Measurements from ENCODE around the gene UMOD. TPM values are rescaled to one million over a fixed set of nuclear protein-coding genes. Genes with fewer than 3 reads are reported as not detected.
A peak's percentile ranks its signal among the peaks of the same experiment; 100 is the strongest.

UMOD gene
- total RNA-seq, 1 experiment from 2014 or later: not detected

- no peaks in the 10 kb centered on the region for H3K36me3 ChIP-seq
- no peaks in the 10 kb centered on the region for H3K9me3 ChIP-seq (replicated peaks)
- no peak overlapping the region for H3K27ac ChIP-seq
- H3K4me3 ChIP-seq: no peak overlapping the region
- H3K4me1 ChIP-seq (replicated peaks): no peaks in the 10 kb centered on the region
- H3K27me3 ChIP-seq (replicated peaks): no peaks in the 10 kb centered on the region
- no peak for DNase-seq (ENCODE audit: low read depth in 1 of 2, low spot score in 2 of 2)
These were observed 41.0 kb downstream of the UMOD start for GRCh38 chr16:20311548-20311947.

GRCh38 chr16:20310421-20311395, 41.8 kb downstream of the UMOD start:
- DNase-seq (ENCODE audit: low read depth in 1 of 2, low spot score in 2 of 2): no peak
- no peaks in the 10 kb centered on the region for H3K36me3 ChIP-seq
- no peaks in the 10 kb centered on the region for H3K4me1 ChIP-seq (replicated peaks)

GRCh38 chr16:20309786-20310185, 42.7 kb downstream of the UMOD start:
- H3K27me3 ChIP-seq (replicated peaks): no peaks in the 10 kb centered on the region
- H3K4me3 ChIP-seq: no peak overlapping the region
- no peaks in the 10 kb centered on the region for H3K36me3 ChIP-seq
- DNase-seq (ENCODE audit: low read depth in 1 of 2, low spot score in 2 of 2): no peak
- H3K27ac ChIP-seq: no peak overlapping the region
- no peaks in the 10 kb centered on the region for H3K4me1 ChIP-seq (replicated peaks)
- H3K9me3 ChIP-seq (replicated peaks): no peaks in the 10 kb centered on the region

More at GRCh38 chr16:20310421-20311395, 41.8 kb downstream of the UMOD start:
- Histone ChIP-seq H3K27ac (no peak overlapping the region), H3K27me3 (replicated peaks) (no peaks in the 10 kb centered on the region), H3K9me3 (replicated peaks) (no peaks in the 10 kb centered on the region), H3K4me3 (no peak overlapping the region)

- Histone ChIP-seq H3K36me3 (no peaks in the 10 kb centered on the region), H3K4me1 (replicated peaks) (no peaks in the 10 kb centered on the region), H3K27me3 (replicated peaks) (no peaks in the 10 kb centered on the region), H3K9me3 (replicated peaks) (no peaks in the 10 kb centered on the region), H3K4me3 (no peak overlapping the region), H3K27ac (no peak overlapping the region)
- DNase-seq (ENCODE audit: low read depth in 1 of 2, low spot score in 2 of 2): no peak
These were observed 43.5 kb downstream of the UMOD start for GRCh38 chr16:20308801-20309590.

- H3K9me3 ChIP-seq (replicated peaks): no peaks in the 10 kb centered on the region
- H3K36me3 ChIP-seq: no peaks in the 10 kb centered on the region
- no peaks in the 10 kb centered on the region for H3K4me1 ChIP-seq (replicated peaks)
- H3K4me3 ChIP-seq: no peak overlapping the region
- DNase-seq (ENCODE audit: low read depth in 1 of 2, low spot score in 2 of 2): no peak
- H3K27ac ChIP-seq: no peak overlapping the region
- H3K27me3 ChIP-seq (replicated peaks): no peaks in the 10 kb centered on the region
These were observed 44.2 kb downstream of the UMOD start for GRCh38 chr16:20308266-20308665.

- DNase-seq (ENCODE audit: low read depth in 1 of 2, low spot score in 2 of 2): no peak
- Histone ChIP-seq H3K4me3 (no peak overlapping the region), H3K36me3 (no peaks in the 10 kb centered on the region), H3K27ac (no peak overlapping the region), H3K9me3 (replicated peaks) (no peaks in the 10 kb centered on the region), H3K4me1 (replicated peaks) (no peaks in the 10 kb centered on the region), H3K27me3 (replicated peaks) (no peaks in the 10 kb centered on the region)
These were observed 44.7 kb downstream of the UMOD start for GRCh38 chr16:20307791-20308190.

GRCh38 chr16:20307240-20307671, 45.3 kb downstream of the UMOD start:
- no peak overlapping the region for H3K4me3 ChIP-seq
- DNase-seq (ENCODE audit: low read depth in 1 of 2, low spot score in 2 of 2): no peak
- no peaks in the 10 kb centered on the region for H3K27me3 ChIP-seq (replicated peaks)
- H3K4me1 ChIP-seq (replicated peaks): no peaks in the 10 kb centered on the region
- no peak overlapping the region for H3K27ac ChIP-seq
- H3K36me3 ChIP-seq: no peaks in the 10 kb centered on the region
- H3K9me3 ChIP-seq (replicated peaks): no peaks in the 10 kb centered on the region

GRCh38 chr16:20306401-20306800, 46.1 kb downstream of the UMOD start:
- Histone ChIP-seq H3K36me3 (no peaks in the 10 kb centered on the region), H3K9me3 (replicated peaks) (no peaks in the 10 kb centered on the region), H3K27ac (no peak overlapping the region), H3K27me3 (replicated peaks) (no peaks in the 10 kb centered on the region), H3K4me1 (replicated peaks) (no peaks in the 10 kb centered on the region), H3K4me3 (no peak overlapping the region)
- DNase-seq (ENCODE audit: low read depth in 1 of 2, low spot score in 2 of 2): no peak

GRCh38 chr16:20303012-20303411, 49.5 kb downstream of the UMOD start:
- no peak overlapping the region for H3K4me3 ChIP-seq
- no peaks in the 10 kb centered on the region for H3K4me1 ChIP-seq (replicated peaks)
- no peaks in the 10 kb centered on the region for H3K36me3 ChIP-seq
- H3K27me3 ChIP-seq (replicated peaks): no peaks in the 10 kb centered on the region
- no peak overlapping the region for H3K27ac ChIP-seq
- no peak for DNase-seq (ENCODE audit: low read depth in 1 of 2, low spot score in 2 of 2)
- no peaks in the 10 kb centered on the region for H3K9me3 ChIP-seq (replicated peaks)

- Histone ChIP-seq H3K36me3 (no peaks in the 10 kb centered on the region), H3K27me3 (replicated peaks) (no peaks in the 10 kb centered on the region), H3K9me3 (replicated peaks) (no peaks in the 10 kb centered on the region), H3K27ac (no peak overlapping the region), H3K4me3 (no peak overlapping the region), H3K4me1 (replicated peaks) (no peaks in the 10 kb centered on the region)
- no peak for DNase-seq (ENCODE audit: low read depth in 1 of 2, low spot score in 2 of 2)
These were observed 50.1 kb downstream of the UMOD start for GRCh38 chr16:20302389-20302788.

GRCh38 chr16:20301840-20302239, 50.7 kb downstream of the UMOD start:
- no peak for DNase-seq (ENCODE audit: low read depth in 1 of 2, low spot score in 2 of 2)
- Histone ChIP-seq H3K4me3 (no peak overlapping the region), H3K36me3 (no peaks in the 10 kb centered on the region), H3K27ac (no peak overlapping the region), H3K9me3 (replicated peaks) (no peaks in the 10 kb centered on the region), H3K4me1 (replicated peaks) (no peaks in the 10 kb centered on the region), H3K27me3 (replicated peaks) (no peaks in the 10 kb centered on the region)

- peak; percentile 24 to 48 for DNase-seq (ENCODE audit: low read depth in 1 of 2, low spot score in 2 of 2)
- Histone ChIP-seq H3K9me3 (replicated peaks) (no peaks in the 10 kb centered on the region), H3K27me3 (replicated peaks) (no peaks in the 10 kb centered on the region), H3K4me1 (replicated peaks) (no peaks in the 10 kb centered on the region), H3K27ac (no peak overlapping the region), H3K36me3 (no peaks in the 10 kb centered on the region), H3K4me3 (no peak overlapping the region)
These were observed 52.0 kb downstream of the UMOD start for GRCh38 chr16:20300312-20301097.

- Histone ChIP-seq H3K27me3 (replicated peaks) (0 out of 2 replicates have a peak, but pooled peaks cover 4% of the 10 kb centered on the region), H3K9me3 (replicated peaks) (no peaks in the 10 kb centered on the region), H3K27ac (no peak overlapping the region), H3K4me1 (replicated peaks) (no peaks in the 10 kb centered on the region), H3K36me3 (no peaks in the 10 kb centered on the region), H3K4me3 (no peak overlapping the region)
- DNase-seq (ENCODE audit: low read depth in 1 of 2, low spot score in 2 of 2): no peak
These were observed 54.1 kb downstream of the UMOD start for GRCh38 chr16:20298452-20298851.

Measured in SJSA1 (cell line).